ENCODE measurements around the gene DUSP16.

The DUSP16 gene

DNA sequence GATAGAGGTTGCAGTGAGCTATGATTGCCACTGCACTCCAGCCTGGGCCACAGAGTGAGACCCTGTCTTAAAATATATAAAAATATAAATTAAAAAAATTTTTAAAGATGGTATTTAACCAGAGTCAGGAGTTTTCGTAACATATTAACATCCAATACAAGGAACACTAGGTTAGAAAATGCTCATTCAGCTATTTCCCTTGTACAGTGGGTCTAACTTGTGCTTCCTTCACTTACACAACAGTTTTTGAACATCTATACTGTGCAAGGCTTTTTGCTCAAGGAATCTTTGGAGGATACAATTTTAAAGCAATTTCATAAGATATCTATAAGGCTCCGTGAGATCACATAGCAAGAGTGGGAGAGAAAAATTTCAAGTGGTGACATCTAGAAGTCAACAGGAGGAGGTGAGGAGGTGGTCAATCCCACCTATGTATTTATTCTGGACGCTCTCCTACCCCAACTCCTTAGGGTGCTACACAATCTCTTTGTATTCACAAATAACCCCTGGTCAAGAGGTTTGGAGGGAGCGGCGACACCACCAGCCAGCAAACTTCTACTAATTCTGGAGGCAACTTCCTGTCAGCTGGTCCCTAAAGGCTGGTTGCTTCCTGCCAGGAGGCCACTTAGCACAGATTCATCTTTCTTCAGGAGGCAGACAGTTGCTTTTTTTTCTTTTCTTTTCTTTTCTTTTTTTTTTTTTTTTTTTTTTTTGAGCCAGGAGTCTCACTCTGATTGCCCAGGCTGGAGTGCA, 22.2 kb downstream of the DUSP16 start:
- no peak overlapping the region for H3K9ac ChIP-seq (ENCODE audit: low read length)
- H3K27me3 ChIP-seq (ENCODE audit: control insufficient read depth, insufficient read depth, low read length), result no peaks in the 10 kb centered on the region
- H3K4me1 ChIP-seq (ENCODE audit: control insufficient read depth, insufficient read depth, low read length), result peaks cover 22% of the 10 kb centered on the region
- no peaks in the 10 kb centered on the region for H3K9me3 ChIP-seq (ENCODE audit: control insufficient read depth, low read length)
- H3K36me3 ChIP-seq (ENCODE audit: control insufficient read depth, insufficient read depth, low read length), result no peaks in the 10 kb centered on the region
- H3K4me3 ChIP-seq (ENCODE audit: low read length), result no peak overlapping the region

DNA sequence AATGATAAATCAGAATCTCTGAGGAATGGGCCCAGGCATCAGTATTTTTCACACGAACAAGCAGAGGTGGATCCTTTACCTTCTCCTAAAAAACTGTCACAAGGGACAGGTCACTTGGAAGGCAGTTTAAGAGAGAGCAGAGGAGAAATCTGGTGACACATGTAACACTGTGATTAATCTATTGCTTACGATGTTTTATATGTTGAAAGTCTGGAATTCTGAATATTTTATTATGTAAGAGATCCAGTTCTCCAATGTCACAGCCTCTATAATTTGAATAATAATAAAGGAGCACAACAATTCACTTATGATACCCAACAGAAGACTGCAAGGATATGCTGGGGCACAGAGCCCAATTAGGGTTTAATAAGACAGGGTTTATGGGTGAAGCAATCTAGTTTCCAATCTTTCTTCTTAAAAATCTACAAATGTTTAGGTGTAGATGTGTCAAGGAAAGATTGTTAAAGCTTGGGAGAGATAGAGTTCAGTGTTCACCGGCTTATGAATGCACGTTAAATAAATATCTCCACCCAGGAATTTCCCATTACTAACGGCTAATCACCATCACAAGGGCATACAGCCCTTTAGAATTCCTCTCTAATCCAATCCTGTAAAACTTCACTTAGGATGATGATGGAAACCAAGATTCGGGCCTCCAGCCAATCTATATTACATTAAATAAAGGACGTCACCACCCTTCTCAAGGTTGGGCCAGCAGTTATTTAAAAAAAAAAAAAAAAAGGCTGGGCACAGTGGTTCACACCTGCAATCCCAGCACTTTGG, 23.4 kb downstream of the DUSP16 start:
- no peaks in the 10 kb centered on the region for H3K27me3 ChIP-seq (ENCODE audit: control insufficient read depth, insufficient read depth, low read length)
- H3K36me3 ChIP-seq (ENCODE audit: control insufficient read depth, insufficient read depth, low read length), result no peaks in the 10 kb centered on the region
- H3K4me3 ChIP-seq (ENCODE audit: low read length), result no peak overlapping the region
- no peak overlapping the region for H3K9ac ChIP-seq (ENCODE audit: low read length)
- H3K4me1 ChIP-seq (ENCODE audit: control insufficient read depth, insufficient read depth, low read length), result peaks cover 25% of the 10 kb centered on the region
- H3K9me3 ChIP-seq (ENCODE audit: control insufficient read depth, low read length), result no peaks in the 10 kb centered on the region

DNA sequence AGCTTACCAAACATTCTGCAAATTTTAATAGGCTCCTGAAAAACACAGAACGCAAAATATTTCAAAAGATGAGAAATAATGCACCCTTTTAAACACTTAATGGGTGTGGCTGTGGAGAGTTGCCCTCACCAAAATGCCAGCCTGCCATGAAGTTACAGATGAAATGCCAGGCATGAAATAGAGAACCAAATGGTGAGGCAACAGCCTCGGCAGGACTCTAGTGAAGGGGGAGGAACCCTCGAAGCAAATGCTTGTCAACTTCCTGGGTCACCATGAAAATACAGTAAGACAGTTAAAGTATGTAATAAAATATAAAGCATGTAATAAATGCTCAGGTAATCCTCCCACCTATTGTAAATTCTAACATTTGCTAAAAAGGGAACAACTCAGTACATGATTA, 24.1 kb downstream of the DUSP16 start:
- Histone ChIP-seq H3K9ac (ENCODE audit: low read length) (no peak overlapping the region), H3K9me3 (ENCODE audit: control insufficient read depth, low read length) (no peaks in the 10 kb centered on the region), H3K4me3 (ENCODE audit: low read length) (no peak overlapping the region), H3K27me3 (ENCODE audit: control insufficient read depth, insufficient read depth, low read length) (no peaks in the 10 kb centered on the region), H3K4me1 (ENCODE audit: control insufficient read depth, insufficient read depth, low read length) (peaks cover 32% of the 10 kb centered on the region), H3K36me3 (ENCODE audit: control insufficient read depth, insufficient read depth, low read length) (no peaks in the 10 kb centered on the region)

DNA sequence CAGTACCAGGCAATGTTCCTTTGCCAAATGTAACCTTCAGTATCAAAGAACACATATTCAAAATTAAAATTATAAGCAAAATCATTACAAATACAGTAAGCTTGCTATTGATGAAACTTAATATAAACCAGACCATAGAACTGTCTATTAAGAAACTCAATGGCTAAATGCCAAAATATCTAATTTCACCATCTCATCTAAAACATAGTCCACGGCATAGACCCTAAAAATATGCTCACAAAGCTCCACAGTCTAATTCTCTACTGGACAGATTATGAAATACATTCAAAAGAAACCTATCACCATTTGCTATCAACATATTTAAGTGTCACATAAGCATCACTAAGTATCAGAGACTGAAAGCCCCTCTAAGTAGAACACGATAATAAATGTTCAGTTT, 25.2 kb downstream of the DUSP16 start:
- no peak overlapping the region for H3K4me3 ChIP-seq (ENCODE audit: low read length)
- no peaks in the 10 kb centered on the region for H3K36me3 ChIP-seq (ENCODE audit: control insufficient read depth, insufficient read depth, low read length)
- no peak overlapping the region for H3K9ac ChIP-seq (ENCODE audit: low read length)
- H3K9me3 ChIP-seq (ENCODE audit: control insufficient read depth, low read length), result no peaks in the 10 kb centered on the region
- peaks cover 36% of the 10 kb centered on the region for H3K4me1 ChIP-seq (ENCODE audit: control insufficient read depth, insufficient read depth, low read length)
- H3K27me3 ChIP-seq (ENCODE audit: control insufficient read depth, insufficient read depth, low read length), result no peaks in the 10 kb centered on the region

DNA sequence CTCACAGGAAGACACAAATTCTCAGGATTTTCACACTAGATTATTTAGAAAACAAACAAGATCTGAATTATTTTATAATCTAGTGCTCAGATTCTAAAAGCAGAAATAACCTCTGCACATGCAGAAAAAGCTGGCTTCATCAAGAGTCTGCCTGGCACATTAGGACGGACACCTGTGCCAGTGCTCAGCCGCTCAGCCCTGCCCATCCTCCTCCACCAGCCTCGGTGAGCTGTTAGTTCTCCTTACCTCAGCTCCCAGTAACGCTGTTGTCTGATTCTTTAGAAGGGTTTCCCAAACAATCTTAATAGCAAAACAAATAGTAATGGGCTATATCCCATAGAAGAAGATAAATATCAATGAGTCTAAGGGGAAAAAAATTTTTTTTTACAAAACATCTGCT, 27.7 kb downstream of the DUSP16 start:
- Histone ChIP-seq H3K9ac (ENCODE audit: low read length) (no peak overlapping the region), H3K4me3 (ENCODE audit: low read length) (no peak overlapping the region), H3K27me3 (ENCODE audit: control insufficient read depth, insufficient read depth, low read length) (no peaks in the 10 kb centered on the region), H3K36me3 (ENCODE audit: control insufficient read depth, insufficient read depth, low read length) (no peaks in the 10 kb centered on the region), H3K4me1 (ENCODE audit: control insufficient read depth, insufficient read depth, low read length) (peaks cover 30% of the 10 kb centered on the region), H3K9me3 (ENCODE audit: control insufficient read depth, low read length) (no peaks in the 10 kb centered on the region)

DNA sequence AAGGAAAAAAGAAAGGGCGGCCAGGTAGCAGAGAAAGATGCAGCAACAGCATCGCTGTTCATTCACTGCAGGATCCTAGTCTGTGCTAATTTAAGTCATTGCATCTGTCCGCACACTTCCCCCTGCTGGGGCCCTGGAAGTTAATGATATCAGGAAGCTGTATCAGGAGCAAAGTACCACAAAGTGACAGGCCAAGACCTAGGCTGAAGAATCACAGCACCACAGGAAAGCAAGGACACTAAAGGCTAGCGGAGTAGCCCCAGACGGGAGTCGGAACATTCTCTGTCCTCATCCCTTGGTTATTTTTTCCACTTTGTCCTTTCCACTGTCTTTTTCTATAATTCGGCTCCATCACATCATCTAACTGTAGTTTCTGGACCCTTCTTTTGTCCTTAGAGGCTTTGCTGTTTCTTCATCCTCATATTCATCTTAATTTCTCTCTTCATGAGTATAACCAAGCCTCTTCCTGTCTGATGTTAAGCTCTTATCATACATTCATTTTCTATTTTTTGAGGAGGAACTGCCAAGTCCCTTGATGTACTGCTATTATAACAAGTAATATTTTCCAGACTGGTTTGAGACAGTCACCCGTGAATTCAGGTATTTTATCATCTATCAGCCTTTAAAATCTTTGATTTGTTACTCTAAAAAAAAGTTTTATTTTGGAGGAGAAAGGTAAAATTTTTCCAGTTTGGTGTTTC, 28.3 kb downstream of the DUSP16 start:
- Histone ChIP-seq H3K4me1 (ENCODE audit: control insufficient read depth, insufficient read depth, low read length) (peaks cover 32% of the 10 kb centered on the region), H3K4me3 (ENCODE audit: low read length) (no peak overlapping the region), H3K36me3 (ENCODE audit: control insufficient read depth, insufficient read depth, low read length) (no peaks in the 10 kb centered on the region), H3K9ac (ENCODE audit: low read length) (no peak overlapping the region), H3K9me3 (ENCODE audit: control insufficient read depth, low read length) (no peaks in the 10 kb centered on the region), H3K27me3 (ENCODE audit: control insufficient read depth, insufficient read depth, low read length) (no peaks in the 10 kb centered on the region)

DNA sequence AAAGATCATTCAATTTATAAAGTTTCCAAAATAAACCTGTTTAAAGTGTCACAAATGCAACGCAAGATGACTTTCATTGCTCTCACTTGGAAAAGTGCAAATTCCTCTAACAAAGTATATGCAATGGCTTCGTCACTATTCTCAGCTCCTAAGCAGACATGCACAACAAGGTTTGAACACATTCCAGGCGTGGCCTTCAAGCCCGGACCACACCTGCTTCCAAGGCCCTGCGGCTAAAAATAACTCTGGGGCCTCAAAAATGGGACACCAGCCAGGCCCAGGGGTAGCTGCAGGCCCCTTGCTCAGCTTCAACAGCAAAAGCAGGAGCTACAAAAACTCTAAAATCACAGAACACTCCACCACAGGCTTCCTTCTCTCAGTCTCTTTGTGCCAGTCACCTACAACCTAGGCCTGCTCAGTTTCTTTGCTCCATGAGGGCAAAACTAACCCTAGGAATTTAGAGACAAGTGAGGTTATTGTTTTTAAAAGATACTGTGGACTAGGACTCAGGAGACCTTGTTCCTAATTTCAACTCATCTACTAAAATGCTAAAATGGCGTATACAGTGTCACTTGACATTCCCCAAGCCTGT, 29.3 kb downstream of the DUSP16 start:
- Histone ChIP-seq H3K36me3 (ENCODE audit: control insufficient read depth, insufficient read depth, low read length) (no peaks in the 10 kb centered on the region), H3K27me3 (ENCODE audit: control insufficient read depth, insufficient read depth, low read length) (no peaks in the 10 kb centered on the region), H3K9ac (ENCODE audit: low read length) (peak overlapping the region; percentile 23), H3K9me3 (ENCODE audit: control insufficient read depth, low read length) (no peaks in the 10 kb centered on the region), H3K4me1 (ENCODE audit: control insufficient read depth, insufficient read depth, low read length) (peaks cover 31% of the 10 kb centered on the region), H3K4me3 (ENCODE audit: low read length) (no peak overlapping the region)

DNA sequence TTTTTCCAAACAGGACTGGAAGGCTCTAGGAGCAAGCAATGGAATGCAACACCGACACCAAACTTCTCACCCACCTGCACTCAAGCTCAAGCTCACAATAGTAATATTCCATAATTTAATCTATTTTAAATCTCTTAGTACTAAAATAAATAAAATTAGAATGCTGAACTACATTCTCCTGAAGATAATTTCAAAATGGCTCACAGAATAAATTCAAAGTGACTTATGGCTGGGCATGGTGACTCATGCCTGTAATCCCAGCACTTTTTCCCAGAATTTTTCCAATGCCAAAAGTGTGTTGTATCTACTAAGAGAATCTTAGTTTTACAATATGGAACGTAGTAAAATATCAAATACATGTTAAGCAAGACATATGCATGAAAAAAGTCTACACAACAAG, 31.5 kb downstream of the DUSP16 start:
- no peaks in the 10 kb centered on the region for H3K9me3 ChIP-seq (ENCODE audit: control insufficient read depth, low read length)
- no peaks in the 10 kb centered on the region for H3K27me3 ChIP-seq (ENCODE audit: control insufficient read depth, insufficient read depth, low read length)
- H3K9ac ChIP-seq (ENCODE audit: low read length), result no peak overlapping the region
- H3K4me1 ChIP-seq (ENCODE audit: control insufficient read depth, insufficient read depth, low read length), result peaks cover 44% of the 10 kb centered on the region
- H3K36me3 ChIP-seq (ENCODE audit: control insufficient read depth, insufficient read depth, low read length), result no peaks in the 10 kb centered on the region
- H3K4me3 ChIP-seq (ENCODE audit: low read length), result no peak overlapping the region

DNA sequence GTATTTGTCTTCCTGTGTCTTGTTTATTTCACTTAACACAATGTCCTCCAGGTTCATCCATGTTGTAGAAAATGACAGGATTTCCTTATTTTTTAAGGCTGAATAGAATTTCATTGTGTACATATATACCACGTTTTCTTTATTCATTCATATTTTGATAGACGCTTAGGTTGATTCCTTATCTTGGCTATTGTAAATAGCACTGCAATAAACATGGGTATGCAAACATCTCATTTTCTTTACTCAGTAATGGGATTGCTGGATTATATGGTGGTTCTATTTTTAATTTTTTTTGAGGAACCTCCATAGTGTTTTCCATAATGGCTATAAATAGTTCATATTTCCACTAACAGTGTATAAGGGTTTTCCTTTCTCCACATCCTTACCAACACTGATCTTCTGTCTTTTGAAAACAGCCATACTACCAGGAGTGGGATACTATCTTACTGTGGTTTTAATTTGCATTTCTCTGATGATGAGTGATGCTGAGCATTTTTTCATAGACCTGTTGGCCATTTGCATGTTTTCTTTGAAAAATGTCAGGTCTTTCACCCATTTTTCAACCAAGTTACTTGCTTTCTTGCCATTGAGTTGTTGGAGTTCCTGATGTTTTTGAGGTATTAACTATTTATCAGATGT, 32.8 kb downstream of the DUSP16 start:
- no peak overlapping the region for H3K4me3 ChIP-seq (ENCODE audit: low read length)
- H3K27me3 ChIP-seq (ENCODE audit: control insufficient read depth, insufficient read depth, low read length), result no peaks in the 10 kb centered on the region
- no peak overlapping the region for H3K9ac ChIP-seq (ENCODE audit: low read length)
- H3K36me3 ChIP-seq (ENCODE audit: control insufficient read depth, insufficient read depth, low read length), result no peaks in the 10 kb centered on the region
- no peaks in the 10 kb centered on the region for H3K9me3 ChIP-seq (ENCODE audit: control insufficient read depth, low read length)
- peaks cover 44% of the 10 kb centered on the region for H3K4me1 ChIP-seq (ENCODE audit: control insufficient read depth, insufficient read depth, low read length)

DNA sequence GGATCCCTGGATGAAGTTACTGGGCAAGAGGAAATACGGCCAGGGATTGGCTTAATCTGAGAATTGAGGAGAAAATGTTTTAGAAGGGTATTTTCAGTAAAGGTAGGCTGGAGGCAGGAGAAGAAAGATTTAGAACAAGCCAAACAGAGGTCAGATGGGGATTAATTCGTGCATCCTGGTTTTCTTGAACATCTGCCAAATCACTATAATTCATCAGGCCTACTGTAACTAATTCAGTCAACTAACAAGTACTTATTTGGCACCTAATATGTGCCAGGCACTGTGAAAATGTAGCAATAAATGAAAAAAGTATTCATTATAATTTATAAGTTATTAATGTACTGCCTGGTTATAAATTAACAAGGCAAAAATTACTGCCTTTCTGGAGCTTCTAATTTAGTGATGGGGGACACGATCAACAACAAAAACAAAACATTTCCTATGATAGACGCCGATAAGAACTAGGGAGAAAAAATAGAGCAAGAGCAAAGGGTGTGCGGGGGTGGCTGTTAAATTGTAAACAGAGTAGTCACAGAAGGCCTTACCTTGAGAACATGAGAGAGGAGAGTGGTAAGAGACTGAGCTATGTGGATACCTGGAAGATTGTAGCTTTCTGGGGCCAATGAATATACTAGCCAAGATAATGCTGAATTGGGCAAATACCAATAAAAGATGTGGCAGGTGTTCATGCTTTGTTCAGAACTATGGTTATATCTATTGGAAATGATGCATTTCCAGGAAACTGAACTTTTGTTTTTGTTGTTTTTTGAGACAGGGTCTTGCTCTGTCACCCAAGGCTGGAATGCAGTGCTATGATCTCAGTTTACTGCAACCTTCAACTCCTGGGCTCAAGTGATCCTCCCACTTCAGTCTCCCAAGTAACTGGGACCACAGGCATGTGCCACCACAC, 34.0 kb downstream of the DUSP16 start:
- H3K36me3 ChIP-seq (ENCODE audit: control insufficient read depth, insufficient read depth, low read length), result no peaks in the 10 kb centered on the region
- H3K4me3 ChIP-seq (ENCODE audit: low read length), result no peak overlapping the region
- no peaks in the 10 kb centered on the region for H3K9me3 ChIP-seq (ENCODE audit: control insufficient read depth, low read length)
- peaks cover 35% of the 10 kb centered on the region for H3K4me1 ChIP-seq (ENCODE audit: control insufficient read depth, insufficient read depth, low read length)
- H3K9ac ChIP-seq (ENCODE audit: low read length), result no peak overlapping the region
- no peaks in the 10 kb centered on the region for H3K27me3 ChIP-seq (ENCODE audit: control insufficient read depth, insufficient read depth, low read length)

DNA sequence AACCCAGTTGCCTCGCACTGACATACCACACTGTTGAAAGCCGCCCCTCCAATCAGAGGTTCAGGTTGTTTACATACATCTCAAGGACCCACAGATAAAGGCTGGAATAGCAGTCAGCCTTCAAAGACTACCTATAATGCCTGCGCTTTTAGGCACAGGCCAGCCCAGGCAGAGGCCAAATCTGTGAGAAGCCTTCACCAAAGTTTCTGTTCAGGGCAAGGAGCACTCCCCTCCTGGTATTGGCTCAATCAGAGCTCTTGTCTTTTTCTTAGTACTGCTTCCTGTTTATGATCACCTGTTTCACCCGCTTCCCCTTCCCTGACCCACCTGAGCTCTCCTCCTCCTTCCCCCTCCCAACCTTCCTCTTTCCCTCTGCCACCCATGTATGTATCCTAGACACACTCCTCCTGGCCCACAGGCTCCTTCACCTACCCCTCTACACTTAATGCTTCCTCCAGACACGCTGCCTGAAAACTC, 34.8 kb downstream of the DUSP16 start:
- no peak overlapping the region for H3K4me3 ChIP-seq (ENCODE audit: low read length)
- H3K9ac ChIP-seq (ENCODE audit: low read length), result no peak overlapping the region

More for the DNA sequence above, 34.8 kb downstream of the DUSP16 start:
- Histone ChIP-seq H3K36me3 (ENCODE audit: control insufficient read depth, insufficient read depth, low read length) (no peaks in the 10 kb centered on the region), H3K27me3 (ENCODE audit: control insufficient read depth, insufficient read depth, low read length) (no peaks in the 10 kb centered on the region), H3K4me1 (ENCODE audit: control insufficient read depth, insufficient read depth, low read length) (peaks cover 34% of the 10 kb centered on the region), H3K9me3 (ENCODE audit: control insufficient read depth, low read length) (no peaks in the 10 kb centered on the region)

Data from mucosa of stomach (tissue), 1 donor.